K562 (cell line): Measurements from ENCODE around the gene MACF1. TPM values are rescaled to one million over a fixed set of nuclear protein-coding genes. Genes with fewer than 3 reads are reported as not detected.
A peak's percentile ranks its signal among the peaks of the same experiment; 100 is the strongest.

ENCODE experiments used
- ARID3A ChIP-seq: IDR thresholded peaks from 2 replicates; pipeline ENCODE4 v1.6.1; 2012; ENCODE audit warnings: low read depth, low read length, improper control_type of control experiment, borderline replicate concordance
- CAMTA2 ChIP-seq: fragments of 250-450 bp; sonication (Bioruptor Pico); conservative IDR thresholded peaks from 2 replicates; pipeline ENCODE4 v1.5.1; 2022
- KLF16 ChIP-seq: IDR thresholded peaks from 2 replicates; pipeline ENCODE4 v1.6.1; 2016; ENCODE audit warnings: antibody characterized with exemption
- MYC ChIP-seq, 2 experiments: fragments of 250-450 bp in 1 of 2; sonication (Bioruptor Pico) in 1 of 2; IDR thresholded peaks; 2 replicates each; pipeline versions ENCODE4 v1.5.1 to v1.6.1; 2012 to 2021; ENCODE audit warnings: low read depth in 2 of 2, borderline replicate concordance in 1 of 2, improper control_type of control experiment in 1 of 2, low read length in 1 of 2, mild to moderate bottlenecking in 1 of 2, moderate library complexity in 1 of 2
- NCOR1 ChIP-seq: fragments of 450-650 bp; IDR thresholded peaks from 2 replicates; pipeline ENCODE4 v1.6.1; 2016; ENCODE audit warnings: mild to moderate bottlenecking, moderate library complexity
- RBM14 ChIP-seq: fragments of 200-400 bp; formaldehyde crosslinking; IDR thresholded peaks from 2 replicates; pipeline ENCODE4 v1.6.1; 2018; ENCODE audit warnings: low read depth, mild to moderate bottlenecking, low read length, moderate library complexity, borderline replicate concordance; ENCODE audit not compliant: insufficient read depth
- RERE ChIP-seq: sonication (generic); formaldehyde crosslinking; IDR thresholded peaks from 2 replicates; pipeline ENCODE4 v1.8.0; 2023; ENCODE audit warnings: missing genetic modification reagents, mild to moderate bottlenecking, borderline replicate concordance
- REST ChIP-seq, 2 experiments: fragments of 450-650 bp; formaldehyde crosslinking in 1 of 2; IDR thresholded peaks; 2 replicates each; pipeline versions ENCODE4 v1.4.0 to v1.6.1; 2014 to 2020; ENCODE audit warnings: mild to moderate bottlenecking in 2 of 2, borderline replicate concordance in 1 of 2, low read depth in 1 of 2
- ZNF764 ChIP-seq: fragments of 250-450 bp; sonication (Bioruptor Pico); IDR thresholded peaks from 2 replicates; pipeline ENCODE4 v1.4.0; 2020; ENCODE audit warnings: low read depth, mild to moderate bottlenecking, moderate library complexity
- polyA plus RNA-seq, 8 experiments: library from polyadenylated mRNA; depleted of rRNA in 4 of 8; stranded (reverse) in 5 of 8; unstranded in 3 of 8; fragments of >200 nt; fragmentation: Nextera tagmentation in 2 of 8; fragmentation: Illumina TruSeq in 1 of 8; extraction: Ambion mirVana in 2 of 8; extraction: Trizol in 1 of 8; gene quantifications; 2 replicates each; pipeline versions ENCODE4 v1.2.1 to v1.2.3, GENCODE V29; 2011 to 2014; ENCODE audit warnings: inconsistent platforms in 1 of 8, missing spikeins in 1 of 8
- total RNA-seq, 7 experiments: library from RNA; depleted of rRNA in 6 of 7; stranded (reverse); fragments of >200 nt in 6 of 7; fragmentation: Illumina TruSeq in 2 of 7; extraction: Trizol in 2 of 7; gene quantifications; 2 replicates each; pipeline versions ENCODE4 v1.2.1 to v1.2.3, GENCODE V29; 2011 to 2021; ENCODE audit warnings: low replicate concordance in 1 of 7

MACF1 gene
- total and polyA plus RNA-seq, 9 of the 15 experiments (the other 6 are each of a cell fraction or from before 2014, with no cell fraction given) = 13.2 to 232 (median 112) TPM

GRCh38 chr1:39184354-39184818 lies 20.1 kb upstream of the MACF1 start (continued):
- peak; percentile 30; the same call in 1 of the 2 replicates for TF ChIP-seq MYC (IDR thresholded peaks at IDR 0.05; ENCODE audit: low read depth, low read length)
- no peak for TF ChIP-seq MYC (CRISPR knock-in tag; IDR thresholded peaks at IDR 0.05; ENCODE audit: borderline replicate concordance, low read depth)
- TF ChIP-seq KLF16 = peak; percentile 39; the same call in 1 of the 2 replicates
- TF ChIP-seq CAMTA2 (CRISPR knock-in tag) = no peak
- peak; percentile 76; the same call in 1 of the 2 replicates for TF ChIP-seq ARID3A
- TF ChIP-seq RBM14 = no peak
- TF ChIP-seq NCOR1 = peak; percentile 74
- TF ChIP-seq ZNF764 = no peak
- TF ChIP-seq REST (IDR thresholded peaks at IDR 0.05; ENCODE audit: borderline replicate concordance) = peak; percentile 82
- no peak for TF ChIP-seq REST (CRISPR knock-in tag; IDR thresholded peaks at IDR 0.05; ENCODE audit: low read depth)
- 0 out of 2 replicates have a peak, but pooled peaks have one; percentile 59 for TF ChIP-seq RERE (CRISPR knock-in tag)
